ENCODE data around the gene FOXP1.

FOXP1 gene

GRCh38 chr3:71077070-71077469, 506.5 kb downstream of the FOXP1 start:
- no peak for DNase-seq (ENCODE audit: low read depth in 2 of 2)

GRCh38 chr3:71076361-71077002, 507.0 kb downstream of the FOXP1 start:
- no peak for DNase-seq (ENCODE audit: low read depth in 2 of 2)

GRCh38 chr3:71075494-71075893, 508.0 kb downstream of the FOXP1 start:
- DNase-seq (ENCODE audit: low read depth in 2 of 2) = no peak

GRCh38 chr3:71074423-71074822, 509.1 kb downstream of the FOXP1 start:
- DNase-seq (ENCODE audit: low read depth in 2 of 2) = no peak

- no peak for DNase-seq (ENCODE audit: low read depth in 2 of 2)
Measured at GRCh38 chr3:71072986-71073385, 510.5 kb downstream of the FOXP1 start.

- DNase-seq (ENCODE audit: low read depth in 2 of 2) = no peak
Measured at GRCh38 chr3:71072287-71072686, 511.2 kb downstream of the FOXP1 start.

GRCh38 chr3:71070497-71071463, 512.7 kb downstream of the FOXP1 start:
- DNase-seq (ENCODE audit: low read depth in 2 of 2) = no peak

- peak; percentile 49 to 68 for DNase-seq (ENCODE audit: low read depth in 2 of 2)
Measured at GRCh38 chr3:71069797-71070196, 513.7 kb downstream of the FOXP1 start.

GRCh38 chr3:71067977-71068654, 515.4 kb downstream of the FOXP1 start:
- no peak for DNase-seq (ENCODE audit: low read depth in 2 of 2)

- DNase-seq (ENCODE audit: low read depth in 2 of 2) = peak; percentile 25 to 28
Measured at GRCh38 chr3:71066849-71067261, 516.7 kb downstream of the FOXP1 start.

- DNase-seq (ENCODE audit: low read depth in 2 of 2) = no peak
Measured at GRCh38 chr3:71066356-71066755, 517.2 kb downstream of the FOXP1 start.

- no peak for DNase-seq (ENCODE audit: low read depth in 2 of 2)
Measured at GRCh38 chr3:71065764-71066013, 517.8 kb downstream of the FOXP1 start.

GRCh38 chr3:71064956-71065763, 518.4 kb downstream of the FOXP1 start:
- DNase-seq (ENCODE audit: low read depth in 2 of 2) = peak; percentile 48 to 56

- DNase-seq (ENCODE audit: low read depth in 2 of 2) = peak in 1 of 2 donors; percentile 25
Measured at GRCh38 chr3:71064291-71064955, 519.1 kb downstream of the FOXP1 start.

GRCh38 chr3:71063773-71064290, 519.7 kb downstream of the FOXP1 start:
- peak; percentile 26 to 40 for DNase-seq (ENCODE audit: low read depth in 2 of 2)

- DNase-seq (ENCODE audit: low read depth in 2 of 2) = no peak
Measured at GRCh38 chr3:71062952-71063772, 520.4 kb downstream of the FOXP1 start.

- DNase-seq (ENCODE audit: low read depth in 2 of 2) = no peak
Measured at GRCh38 chr3:71062037-71062932, 521.2 kb downstream of the FOXP1 start.

GRCh38 chr3:71061581-71061980, 521.9 kb downstream of the FOXP1 start:
- DNase-seq (ENCODE audit: low read depth in 2 of 2) = no peak

- no peak for DNase-seq (ENCODE audit: low read depth in 2 of 2)
Measured at GRCh38 chr3:71061037-71061436, 522.5 kb downstream of the FOXP1 start.

Data from stimulated activated CD8-positive, alpha-beta memory T cell treated with anti-CD3 and anti-CD28 coated beads, Interleukin-7, amount 100 ng/mL, for 4 hours (primary cell).